ENCODE data around the gene CD81. TPM values are rescaled to one million over a fixed set of nuclear protein-coding genes. Genes with fewer than 3 reads are reported as not detected.
"Not testable (repeated sequence)": the region's sequence is repeated elsewhere in the genome, so short reads cannot be mapped to it uniquely, and the experiment has no call there.

CD81 gene
- total RNA-seq, 1 donor from 2014 or later = 212 TPM

DNA sequence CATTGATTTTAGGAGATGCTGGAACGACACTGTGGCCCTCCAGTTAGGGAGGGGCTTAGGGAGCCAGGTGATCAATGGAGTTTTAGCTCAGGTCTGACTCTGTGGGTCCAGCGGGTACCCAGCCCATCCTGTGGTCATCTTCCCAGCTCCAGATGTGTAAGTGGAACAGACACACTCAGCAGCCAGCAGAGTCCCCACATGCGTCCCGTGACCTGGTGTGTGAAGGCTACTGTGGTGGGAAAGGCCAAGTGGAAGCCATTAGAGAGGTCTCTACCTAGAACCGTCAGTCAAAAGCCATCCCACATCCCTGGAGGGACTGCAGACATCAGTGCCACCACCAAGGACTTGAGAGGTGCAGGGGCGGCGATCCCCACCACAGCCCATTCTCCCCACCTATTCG, 19.9 kb upstream of the CD81 start:
- DNase-seq (ENCODE audit: low read depth in 2 of 2) = no peak

DNA sequence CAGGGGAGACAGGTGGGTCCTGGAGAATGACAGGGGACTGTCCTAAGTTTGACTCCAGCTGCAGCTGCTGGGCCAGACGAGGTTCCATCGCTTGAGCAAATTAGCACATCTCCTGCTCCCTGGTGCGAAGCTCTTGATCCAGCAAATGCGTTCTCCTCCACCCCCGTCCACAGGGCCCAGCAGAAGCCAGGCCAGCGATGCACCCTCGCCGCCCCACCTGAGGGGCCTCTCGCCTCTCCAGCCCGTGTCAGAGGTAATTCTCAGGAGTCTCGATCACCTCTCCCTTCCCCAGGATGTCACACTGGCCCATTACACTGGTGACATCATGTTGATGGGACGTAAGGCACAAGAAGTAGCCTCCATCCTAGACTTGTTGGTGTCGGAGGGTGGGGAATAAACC, 19.5 kb upstream of the CD81 start:
- not testable (repeated sequence) for DNase-seq (ENCODE audit: low read depth in 2 of 2)

DNA sequence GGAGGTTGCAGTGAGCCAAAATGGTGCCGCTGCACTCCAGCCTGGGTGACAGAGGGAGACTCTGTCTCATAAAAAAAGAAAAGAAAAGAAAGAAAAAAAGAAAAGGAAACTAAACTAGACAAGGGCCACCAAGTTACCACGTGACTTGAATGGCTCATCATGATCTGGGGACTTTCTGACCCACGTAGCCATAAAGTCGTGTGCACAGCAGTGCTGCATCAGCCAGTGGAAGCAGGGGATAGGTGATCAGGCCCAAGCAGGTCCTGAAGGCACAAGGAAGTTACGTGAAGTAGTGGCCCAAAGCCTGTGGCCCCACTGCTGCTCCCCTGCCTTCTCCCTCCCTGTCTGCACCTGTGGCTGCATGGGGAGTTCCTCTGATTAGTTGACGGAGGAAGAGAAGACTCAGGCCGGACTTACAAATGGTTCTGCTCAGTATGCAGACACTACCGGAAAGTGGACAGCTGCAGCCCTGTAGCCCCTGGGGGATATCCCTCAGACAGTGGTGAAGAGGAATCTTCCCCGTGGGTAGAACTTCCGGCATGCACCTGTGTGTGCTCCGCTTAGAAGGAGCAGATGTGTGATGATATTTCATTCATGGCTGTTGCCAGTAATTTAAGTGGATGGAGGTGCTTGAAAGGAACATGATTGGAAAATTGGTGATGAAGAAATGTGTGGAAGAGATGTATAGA, 18.2 kb upstream of the CD81 start:
- no peak for DNase-seq (ENCODE audit: low read depth in 2 of 2)

DNA sequence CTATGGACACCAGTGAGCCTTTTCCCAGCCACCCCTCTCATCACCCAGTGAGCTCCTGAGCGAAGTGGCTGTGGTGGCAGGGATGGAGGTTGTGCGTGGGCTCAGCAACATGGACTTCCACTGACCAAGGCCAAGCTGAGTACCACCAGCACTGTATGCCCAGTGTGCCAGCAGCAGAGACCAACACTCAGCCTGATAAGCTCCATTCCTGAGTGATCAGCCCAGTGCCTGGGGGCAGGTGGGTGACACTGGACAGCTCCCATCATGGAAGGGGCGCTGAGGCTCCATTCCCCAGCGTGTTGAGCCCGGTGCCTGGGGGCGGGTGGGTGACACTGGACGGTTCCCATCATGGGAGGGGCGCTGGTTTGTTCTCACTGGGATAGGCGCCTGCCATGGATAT, 17.6 kb upstream of the CD81 start:
- no peak for DNase-seq (ENCODE audit: low read depth in 2 of 2)

DNA sequence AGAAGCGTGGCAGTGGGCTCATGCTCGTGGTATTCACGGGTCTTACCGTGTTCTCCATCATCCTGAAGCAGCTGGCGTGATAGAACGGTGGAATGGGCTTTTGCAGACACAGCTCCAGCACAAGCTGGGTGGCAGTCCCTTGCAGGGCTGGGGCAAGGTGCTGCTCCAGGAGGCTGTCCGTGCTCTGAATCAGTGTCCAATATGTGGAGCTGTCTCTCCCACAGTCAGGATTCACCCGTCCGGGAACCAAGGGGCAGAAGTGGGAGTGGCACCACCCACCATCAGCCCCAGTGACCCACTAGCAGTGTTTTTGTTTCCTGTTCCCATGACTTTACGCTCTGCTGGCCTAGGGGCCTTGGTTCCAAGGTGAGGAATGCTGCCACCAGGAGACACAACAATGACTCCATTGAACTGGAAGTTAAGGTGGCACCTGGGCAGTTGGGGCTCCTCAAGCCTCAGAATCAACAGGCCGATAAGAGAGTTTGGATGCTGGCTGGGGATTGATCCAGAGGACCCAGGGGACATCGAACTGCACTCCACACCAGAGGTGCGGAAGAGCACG, 16.9 kb upstream of the CD81 start:
- no peak for DNase-seq (ENCODE audit: low read depth in 2 of 2)

DNA sequence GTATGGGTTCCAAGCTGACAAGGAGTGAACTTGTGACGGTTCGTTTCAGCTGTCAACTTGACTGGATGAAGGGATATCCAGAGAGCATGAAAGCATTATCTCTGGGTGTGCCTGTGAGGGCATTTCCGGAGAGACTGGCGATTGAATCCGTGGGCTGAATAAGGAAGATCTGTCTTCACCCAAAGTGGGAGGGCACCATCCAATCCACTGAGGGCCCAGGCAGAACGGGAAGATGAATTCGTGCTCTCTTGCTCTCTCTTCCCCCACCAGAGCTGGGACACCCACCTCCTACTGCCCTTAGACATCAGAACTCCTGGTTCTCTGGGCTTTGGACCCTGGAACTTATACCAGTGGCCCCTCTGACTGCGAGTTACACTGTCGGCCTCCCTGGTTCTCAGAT, 15.5 kb upstream of the CD81 start:
- no peak for DNase-seq (ENCODE audit: low read depth in 2 of 2)

DNA sequence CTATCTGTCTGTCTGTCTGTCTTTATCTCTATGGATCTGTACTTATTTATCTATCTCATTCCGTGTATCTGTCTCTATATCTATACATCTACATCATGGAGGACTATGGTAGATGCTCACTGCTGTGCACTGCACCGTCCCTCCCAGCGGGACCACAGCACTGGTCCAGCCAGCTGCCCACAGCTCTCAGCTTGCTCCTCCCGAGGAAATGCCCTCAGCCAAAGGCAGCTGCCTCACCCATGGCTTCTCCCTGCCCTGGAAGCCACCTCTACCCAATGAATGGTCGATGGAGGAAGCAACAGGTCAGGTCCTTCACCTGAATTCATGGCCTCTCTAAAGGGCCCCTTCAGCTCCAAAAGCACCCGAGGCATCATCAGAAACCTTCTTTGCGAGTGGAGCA, 14.7 kb upstream of the CD81 start:
- no peak for DNase-seq (ENCODE audit: low read depth in 2 of 2)

DNA sequence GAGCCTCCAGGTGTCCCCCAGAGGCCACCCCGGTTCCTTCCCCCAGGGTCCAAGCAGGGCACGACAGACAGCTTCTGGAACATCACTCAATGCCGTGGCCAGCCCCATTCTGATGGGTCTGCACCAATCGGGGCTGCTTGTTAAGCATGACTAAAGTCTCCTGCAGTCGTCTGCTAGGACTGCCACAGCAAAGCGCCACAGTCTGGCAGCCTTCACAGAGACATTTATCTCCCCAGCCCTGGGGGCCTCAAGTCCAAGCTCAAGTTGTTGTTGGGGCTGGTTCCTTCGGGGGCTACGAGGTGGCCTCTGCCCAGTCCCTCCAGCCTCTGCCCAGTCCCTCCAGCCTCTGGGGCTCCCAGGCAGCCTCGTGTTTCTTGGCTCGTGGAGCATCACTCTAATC, 14.0 kb upstream of the CD81 start:
- DNase-seq (ENCODE audit: low read depth in 2 of 2) = no peak

DNA sequence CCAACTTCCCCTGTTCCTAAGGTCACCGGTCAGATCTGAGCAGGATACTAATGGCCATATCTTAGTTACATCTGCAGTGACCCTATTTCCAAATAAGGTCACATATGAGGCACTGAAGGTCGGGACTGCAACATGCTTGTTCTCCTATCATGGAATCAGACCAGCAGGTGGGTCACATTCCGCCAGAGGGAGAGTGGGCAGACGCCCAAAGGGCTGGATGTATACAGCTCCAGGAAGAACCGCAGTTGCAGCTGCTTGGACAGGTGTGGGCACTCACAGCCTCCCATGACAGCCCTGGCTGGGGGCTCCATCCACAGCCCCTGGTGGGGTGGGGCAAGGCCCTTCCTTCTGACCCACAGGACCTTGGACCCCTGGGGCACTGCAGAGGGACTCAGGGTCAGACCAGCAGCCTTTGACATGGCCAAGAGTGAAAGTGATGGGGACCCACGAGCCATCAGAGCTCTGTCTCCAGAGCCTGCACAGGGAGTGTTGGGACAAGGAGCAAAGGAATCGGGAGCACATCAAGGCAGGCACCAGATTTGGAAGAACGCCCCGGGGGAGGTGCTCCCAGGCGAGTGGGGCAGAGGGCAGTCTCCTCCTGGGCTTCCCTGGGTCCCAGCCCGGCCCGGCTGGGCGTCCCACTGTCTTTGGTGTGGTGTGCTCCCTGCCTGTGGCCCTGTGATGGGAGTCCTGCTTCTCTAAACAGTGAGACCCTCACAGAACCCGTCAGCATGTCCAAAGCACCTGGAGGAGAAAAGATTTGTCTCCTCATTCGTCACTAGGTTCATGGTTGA, 13.3 kb upstream of the CD81 start:
- no peak for DNase-seq (ENCODE audit: low read depth in 2 of 2)

DNA sequence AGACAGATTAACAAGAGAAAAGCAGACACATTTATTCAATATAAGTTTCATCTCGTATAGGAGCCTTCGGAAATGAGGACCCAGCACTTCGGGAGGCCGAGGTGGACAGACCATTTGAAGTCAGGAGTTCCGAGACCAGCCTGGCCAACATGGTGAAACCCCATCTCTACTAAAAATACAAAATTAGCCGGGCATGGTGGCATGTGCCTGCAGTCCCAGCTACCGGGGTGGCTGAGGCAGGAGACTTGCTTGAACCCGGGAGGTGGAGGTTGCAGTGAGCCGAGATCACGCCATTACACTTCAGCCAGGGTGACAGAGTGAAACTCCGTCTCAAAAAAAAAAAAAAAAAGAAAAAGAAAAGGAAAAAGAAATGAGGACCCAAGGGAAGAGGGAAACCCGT, 12.7 kb upstream of the CD81 start:
- not testable (repeated sequence) for DNase-seq (ENCODE audit: low read depth in 2 of 2)

DNA sequence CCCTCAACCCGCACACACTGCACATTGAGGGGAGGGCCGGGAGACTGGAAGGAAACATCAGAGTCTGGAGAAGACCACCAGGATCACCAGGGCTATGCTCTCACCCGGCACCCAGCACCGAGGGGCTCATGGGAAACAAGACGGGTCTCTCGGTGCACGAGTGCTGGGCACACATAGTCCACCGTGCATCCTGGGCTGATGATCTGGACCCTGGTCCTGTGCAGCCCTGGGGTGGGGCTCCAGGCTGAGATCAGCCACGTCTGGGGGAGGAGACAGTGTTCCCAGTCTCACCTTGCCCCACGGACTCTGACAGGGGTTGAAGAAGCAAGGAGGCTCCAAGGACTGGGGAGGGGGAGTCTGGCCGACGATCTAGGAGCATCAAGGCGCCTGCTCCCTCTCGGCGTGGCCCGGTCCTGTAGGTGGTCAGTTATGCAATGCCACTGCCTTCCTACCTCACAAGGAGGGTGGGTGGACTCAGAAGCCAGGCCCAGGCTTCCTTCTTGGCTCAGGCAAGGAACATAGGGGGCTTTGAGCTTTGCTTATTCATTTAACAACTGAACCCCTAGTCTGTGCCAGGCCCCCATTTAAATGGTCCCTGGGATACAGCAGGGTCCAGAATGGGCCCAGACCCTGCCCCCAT, 11.4 kb upstream of the CD81 start:
- no peak for DNase-seq (ENCODE audit: low read depth in 2 of 2)

DNA sequence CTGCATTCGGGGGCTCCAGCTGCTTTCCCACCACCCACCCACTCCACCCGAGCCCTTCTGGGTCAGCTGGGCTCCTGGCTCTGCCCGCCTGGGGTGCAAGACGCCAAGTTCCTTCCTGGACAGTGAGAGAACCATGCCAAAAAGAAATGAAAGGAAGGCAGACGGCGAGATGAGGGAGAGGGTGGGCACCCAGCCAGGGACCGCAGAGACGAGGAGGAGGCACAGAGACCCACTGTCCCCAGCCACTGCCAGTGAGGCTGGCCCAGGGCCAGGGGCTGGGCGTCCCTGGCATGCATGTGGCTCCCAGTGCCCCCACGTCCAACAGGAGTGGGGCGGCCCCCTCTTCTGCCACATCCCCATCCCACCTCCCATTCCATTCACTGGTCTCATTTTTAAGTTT, 10.8 kb upstream of the CD81 start:
- no peak for DNase-seq (ENCODE audit: low read depth in 2 of 2)

DNA sequence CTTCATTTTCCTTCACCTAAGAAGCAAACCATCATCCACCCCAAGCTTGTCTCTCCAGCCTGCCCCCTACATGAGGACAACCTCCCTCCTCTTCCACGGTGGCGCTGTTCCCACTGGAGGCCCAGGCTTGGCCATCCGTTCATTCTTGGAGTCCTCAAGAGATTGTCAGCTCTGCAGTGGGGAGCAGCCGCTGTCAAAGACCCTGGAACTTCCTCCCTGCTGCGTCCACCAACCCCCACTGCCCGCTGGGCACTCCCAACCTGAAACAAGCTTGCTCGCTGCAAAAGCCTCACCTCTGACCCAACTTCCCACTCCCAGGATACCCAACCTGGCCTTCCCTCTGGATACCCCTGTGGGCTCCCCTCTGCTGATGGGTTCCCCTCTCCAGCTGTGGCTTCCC, 10.4 kb upstream of the CD81 start:
- no peak for DNase-seq (ENCODE audit: low read depth in 2 of 2)

DNA sequence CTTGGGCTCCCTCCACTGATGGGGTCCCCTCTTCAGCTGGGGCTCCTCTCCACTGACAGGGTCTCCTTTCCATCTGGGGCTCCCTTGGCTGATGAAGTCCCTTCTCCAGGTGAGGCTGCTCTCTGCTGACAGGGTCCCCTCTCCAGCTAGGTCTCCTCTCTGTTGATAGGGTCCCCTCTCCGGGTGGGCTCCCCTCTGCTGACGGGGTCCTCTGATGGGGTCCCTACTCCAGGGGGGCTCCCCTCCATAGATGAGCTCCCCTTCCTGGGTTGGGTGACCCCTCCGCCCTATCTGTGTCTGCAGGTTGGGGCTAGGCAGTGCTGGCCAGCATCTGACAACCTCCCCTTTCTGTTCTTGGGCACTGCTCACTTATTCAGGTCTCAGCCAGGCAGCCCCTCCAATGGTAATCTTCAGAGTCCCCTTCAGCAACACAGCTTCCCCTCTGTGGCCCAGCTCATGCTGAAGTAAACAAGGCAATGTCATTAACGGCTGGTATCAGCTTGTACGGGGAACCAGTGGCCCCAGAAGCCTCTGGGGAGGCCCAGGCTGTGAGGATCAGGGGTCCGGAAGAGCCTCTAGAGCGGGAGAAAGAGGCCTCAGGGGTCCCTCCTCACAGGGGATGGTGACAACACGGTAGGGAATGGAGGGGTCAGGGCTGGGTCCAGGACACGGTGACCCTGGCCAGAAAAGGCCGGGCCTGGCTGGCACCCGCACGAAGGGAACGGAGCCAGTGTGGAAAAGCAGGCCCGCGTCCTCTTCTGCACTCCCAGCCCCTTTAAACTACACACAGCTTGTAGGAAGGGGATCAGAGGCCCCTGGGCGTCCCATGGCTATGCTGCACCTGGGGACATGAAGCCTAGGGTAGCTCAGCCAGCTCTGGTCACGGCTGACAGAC, 9.6 kb upstream of the CD81 start:
- no peak for DNase-seq (ENCODE audit: low read depth in 2 of 2)

DNA sequence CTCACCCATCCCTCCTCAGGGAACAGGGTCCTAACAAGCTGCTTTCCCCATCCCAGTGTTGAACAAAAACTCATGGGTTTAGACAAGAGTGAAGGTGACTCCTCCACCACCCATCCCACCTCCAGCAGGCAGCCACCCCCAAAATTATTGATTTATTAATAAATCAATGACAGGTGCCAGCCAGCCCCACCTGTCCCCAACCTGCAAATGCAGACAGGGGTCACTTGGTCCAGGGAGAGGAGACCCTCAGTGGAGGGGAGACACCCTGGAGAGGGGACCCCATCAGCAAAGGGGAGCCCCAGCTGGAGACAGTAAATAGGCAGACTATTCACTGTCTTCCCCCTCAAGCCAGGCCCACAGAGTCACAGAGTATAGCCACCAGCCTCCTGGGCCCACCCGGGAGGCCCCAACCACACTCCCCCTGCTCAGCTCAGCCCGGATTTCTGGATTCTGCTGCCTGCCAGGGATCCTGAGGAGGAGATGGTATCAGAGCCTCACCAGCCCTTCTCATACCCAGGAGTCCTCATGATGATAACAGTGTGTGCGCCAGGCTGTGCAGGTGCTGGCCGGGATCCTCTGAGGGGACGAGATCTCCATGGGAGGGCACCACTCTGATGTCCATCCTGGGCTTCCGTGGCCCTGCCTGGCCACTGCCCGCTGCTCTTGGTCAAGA, 8.8 kb upstream of the CD81 start:
- no peak for DNase-seq (ENCODE audit: low read depth in 2 of 2)

DNA sequence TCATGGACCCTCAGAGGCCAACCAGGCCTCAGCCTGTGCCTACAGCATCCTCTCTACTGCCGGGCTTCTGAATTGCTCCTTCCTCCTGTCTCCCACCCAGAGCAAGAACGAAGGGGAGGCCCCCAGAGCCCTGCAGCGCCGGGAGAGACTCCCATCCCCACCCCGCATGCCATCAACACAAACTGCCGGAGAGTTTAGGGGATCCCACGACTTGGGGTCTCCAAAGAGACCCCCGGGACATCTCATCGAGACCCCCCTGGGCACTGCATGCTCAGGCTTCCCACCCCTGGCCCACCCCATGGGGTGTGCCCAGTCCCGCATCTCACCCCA, 8.3 kb upstream of the CD81 start:
- no peak for DNase-seq (ENCODE audit: low read depth in 2 of 2)

DNA sequence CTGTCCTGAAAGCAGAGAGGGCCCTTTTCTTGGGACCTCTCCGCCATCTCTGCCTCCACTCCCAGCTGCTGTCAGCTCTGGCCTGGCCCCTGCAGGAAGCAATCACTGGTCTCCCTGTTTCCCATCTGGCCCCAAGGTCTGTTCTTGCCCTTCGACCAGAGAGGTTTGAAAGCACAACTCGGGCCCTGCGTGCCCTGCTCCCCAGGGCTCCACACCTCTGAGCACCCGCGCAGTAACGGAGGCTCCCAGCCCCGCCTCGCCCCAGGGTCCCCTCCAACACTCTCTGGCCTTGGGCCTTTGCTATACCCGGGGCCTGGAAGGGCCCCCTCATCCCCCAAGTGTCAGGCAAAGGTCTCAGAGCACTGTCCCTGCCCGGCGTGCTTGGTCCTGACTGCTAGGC, 7.8 kb upstream of the CD81 start:
- DNase-seq (ENCODE audit: low read depth in 2 of 2) = no peak

DNA sequence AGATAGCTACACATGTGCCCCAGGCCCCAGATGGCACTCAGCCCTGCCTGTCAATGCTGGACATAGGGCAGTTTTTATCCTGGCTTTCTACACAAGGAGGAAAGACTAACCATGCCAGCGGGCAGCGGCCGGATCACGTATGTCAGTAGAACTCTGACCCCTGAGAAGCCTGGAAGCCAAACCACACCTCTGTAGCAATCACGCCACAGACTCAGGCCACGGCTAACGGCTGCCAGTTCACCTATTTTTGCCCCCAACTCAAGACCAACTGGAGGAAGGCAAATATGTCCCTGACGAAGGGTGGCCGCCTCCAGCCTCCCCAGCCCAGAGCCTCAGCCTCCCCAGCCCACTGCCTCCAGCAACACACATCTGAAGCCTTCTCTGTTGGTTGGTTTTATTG, 7.2 kb upstream of the CD81 start:
- DNase-seq (ENCODE audit: low read depth in 2 of 2) = no peak

DNA sequence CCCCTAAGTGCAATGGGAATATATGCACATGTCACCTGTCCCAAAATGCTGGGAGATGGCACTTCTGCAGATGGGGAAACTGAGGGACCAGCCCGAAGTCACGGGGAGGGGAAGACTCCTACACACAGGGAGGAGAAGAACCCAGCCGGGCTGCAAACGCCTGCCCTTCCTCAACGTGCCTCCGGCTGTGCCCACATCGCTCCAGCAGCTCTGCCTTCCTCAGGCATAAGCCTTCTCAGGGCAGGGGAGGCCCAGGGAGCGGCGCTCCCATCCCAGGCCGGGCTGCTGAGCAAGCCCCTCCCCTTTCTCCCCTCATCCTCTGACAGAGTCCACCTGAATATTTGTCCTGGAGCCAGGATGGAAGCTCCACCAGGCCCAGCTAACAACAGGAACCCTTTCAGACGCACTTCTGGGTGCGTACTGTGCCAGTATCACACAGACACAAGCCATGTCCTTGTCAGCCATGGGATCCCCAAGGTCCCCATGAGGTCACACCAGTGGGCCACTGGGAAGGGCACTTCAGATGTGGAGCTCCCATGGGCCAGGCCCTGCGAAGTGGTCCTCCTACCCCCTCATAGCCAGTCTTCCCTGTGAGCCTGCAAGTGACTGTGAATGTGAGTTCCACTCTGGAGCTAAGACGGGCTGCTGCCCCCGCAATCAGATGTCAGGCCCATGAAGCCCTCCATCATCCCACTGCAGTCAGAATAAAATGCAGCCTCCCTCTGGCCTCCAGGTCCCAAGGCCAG, 2.5 kb upstream of the CD81 start:
- DNase-seq (ENCODE audit: low read depth in 2 of 2) = no peak

DNA sequence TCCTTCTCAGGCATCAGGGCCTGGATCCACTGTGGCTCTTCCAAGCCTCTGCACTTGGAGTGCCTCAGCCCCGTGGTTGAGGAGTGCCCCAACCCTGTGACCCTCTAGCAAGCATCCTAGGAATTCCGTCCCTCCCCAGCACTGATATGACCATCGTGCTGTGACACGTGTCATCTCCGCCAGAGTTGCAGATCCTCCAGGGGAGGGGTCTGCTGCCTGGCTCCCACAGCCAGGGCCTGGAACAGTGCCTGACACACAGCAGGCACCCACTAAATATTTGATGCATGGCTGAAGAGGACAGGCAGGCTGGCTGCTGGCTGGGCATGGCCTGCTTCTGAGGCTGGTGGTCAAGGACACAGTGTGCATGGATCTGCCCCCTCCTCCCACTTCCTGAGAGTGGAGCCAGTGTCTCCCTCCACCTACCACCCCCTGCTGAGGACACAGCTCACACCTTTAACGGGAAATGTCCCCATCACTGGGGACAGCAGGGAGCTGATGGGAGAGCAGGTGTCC, 1.7 kb upstream of the CD81 start:
- no peak for DNase-seq (ENCODE audit: low read depth in 2 of 2)
